ENCODE data around the gene NEDD4.

DNA sequence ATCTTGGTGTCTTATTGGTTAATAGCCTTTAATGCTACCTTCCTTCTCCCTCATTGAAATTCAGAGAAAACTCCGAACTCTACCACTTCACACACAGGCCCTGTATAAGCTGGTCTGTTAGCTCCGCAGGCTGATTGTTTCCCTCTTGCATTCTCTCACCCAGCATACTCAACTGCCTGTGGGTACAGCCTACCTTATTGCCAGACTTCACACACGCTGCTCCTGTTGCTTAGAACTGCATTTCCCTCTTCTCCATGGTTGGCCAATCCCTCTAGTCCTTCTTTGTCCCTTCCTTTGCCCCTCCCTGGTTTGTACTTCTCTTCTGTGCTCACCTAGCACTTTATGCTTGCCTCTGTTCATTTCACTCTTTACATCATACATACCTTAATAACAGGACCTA lies 157.5 kb downstream of the NEDD4 start:
- TF ChIP-seq, protein P1, sequence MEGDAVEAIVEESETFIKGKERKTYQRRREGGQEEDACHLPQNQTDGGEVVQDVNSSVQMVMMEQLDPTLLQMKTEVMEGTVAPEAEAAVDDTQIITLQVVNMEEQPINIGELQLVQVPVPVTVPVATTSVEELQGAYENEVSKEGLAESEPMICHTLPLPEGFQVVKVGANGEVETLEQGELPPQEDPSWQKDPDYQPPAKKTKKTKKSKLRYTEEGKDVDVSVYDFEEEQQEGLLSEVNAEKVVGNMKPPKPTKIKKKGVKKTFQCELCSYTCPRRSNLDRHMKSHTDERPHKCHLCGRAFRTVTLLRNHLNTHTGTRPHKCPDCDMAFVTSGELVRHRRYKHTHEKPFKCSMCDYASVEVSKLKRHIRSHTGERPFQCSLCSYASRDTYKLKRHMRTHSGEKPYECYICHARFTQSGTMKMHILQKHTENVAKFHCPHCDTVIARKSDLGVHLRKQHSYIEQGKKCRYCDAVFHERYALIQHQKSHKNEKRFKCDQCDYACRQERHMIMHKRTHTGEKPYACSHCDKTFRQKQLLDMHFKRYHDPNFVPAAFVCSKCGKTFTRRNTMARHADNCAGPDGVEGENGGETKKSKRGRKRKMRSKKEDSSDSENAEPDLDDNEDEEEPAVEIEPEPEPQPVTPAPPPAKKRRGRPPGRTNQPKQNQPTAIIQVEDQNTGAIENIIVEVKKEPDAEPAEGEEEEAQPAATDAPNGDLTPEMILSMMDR (IDR thresholded peaks at IDR 0.05; ENCODE audit: low read length): no peak
- TF ChIP-seq EZH2 (IDR thresholded peaks at IDR 0.05; ENCODE audit: borderline replicate concordance, low read length): no peak

All from OCI-LY1 (cell line).